ENCODE measurements around the gene BLNK.
"Not testable (repeated sequence)": the region's sequence is repeated elsewhere in the genome, so short reads cannot be mapped to it uniquely, and the experiment has no call there.

BLNK gene

DNA sequence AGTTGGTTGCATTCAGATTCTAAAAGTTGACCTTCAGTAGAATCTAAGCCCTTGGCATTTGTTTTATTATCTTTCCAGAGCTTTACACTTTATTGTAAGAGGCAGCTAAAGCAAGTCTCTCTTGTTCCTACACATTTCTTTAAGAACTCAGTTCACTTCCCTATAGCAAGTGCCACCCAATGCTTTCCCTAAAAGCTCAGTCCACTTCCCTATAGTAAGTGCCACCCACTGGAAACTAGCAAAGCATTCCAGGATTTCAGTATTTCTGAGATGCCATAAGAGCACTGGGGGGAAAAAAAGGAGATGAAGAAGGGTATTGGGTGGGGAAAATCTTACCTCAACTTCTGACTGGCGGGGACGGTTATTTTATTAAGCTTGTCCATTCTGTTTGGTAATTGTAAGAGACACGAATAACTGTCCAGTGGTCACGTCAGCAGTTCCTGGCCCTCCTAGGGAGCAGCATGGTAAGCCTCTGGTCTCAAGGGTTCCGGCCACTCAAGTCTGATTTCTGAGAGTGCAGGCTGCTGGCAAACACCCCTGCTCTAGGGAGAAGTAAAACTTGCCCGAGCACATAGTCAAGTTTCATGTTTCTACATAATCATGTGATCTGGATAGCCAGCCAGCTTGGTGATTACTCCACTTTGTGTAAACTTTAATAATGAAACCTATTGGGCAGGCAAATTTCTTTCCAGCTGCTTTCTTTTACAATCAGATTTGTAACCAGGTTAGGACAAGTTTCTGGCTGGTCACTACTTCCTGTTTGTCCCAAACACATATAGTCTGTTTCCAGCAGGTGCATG is at the start of gene BLNK:
Gene BLNK, minus strand, starts transcription at position 554 of the 800 bp plus-strand sequence. Its CDS starts 171 bp downstream, at position 383.
- no peak for DNase-seq

DNA sequence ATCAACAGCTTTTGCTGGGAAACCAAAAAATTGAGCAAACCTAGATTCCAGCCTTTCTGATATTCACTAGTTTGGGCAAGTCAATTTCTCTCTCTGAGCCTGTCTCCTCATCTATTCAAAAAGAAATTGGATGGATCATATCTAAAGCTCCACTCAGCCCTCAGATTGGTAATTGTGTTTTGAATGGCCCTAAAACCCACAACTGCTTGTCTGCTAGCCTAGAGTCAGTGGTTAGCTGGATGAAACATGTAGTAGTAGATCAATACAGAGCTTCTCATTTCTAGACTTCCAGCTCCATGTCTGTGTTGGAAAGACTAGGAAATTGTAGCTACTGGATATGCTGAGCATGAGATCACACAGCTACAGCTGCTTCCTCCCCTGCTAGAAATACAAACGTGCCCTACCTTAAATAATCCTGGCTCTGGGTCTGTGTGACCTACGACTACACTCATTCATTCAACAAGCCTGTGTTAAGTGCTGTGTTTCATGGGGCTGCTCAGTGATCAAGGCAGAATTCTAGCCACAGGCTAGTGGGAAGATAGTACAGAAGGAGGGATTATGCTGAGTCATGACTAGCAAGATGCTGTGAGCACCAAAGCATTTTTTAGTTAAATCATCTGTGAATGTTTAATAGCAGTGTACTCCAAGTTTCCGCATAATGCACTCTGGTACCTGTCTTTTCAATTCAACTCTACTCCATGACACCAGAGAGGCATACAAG is 48.5 kb upstream of the BLNK start:
- no peak for DNase-seq

DNA sequence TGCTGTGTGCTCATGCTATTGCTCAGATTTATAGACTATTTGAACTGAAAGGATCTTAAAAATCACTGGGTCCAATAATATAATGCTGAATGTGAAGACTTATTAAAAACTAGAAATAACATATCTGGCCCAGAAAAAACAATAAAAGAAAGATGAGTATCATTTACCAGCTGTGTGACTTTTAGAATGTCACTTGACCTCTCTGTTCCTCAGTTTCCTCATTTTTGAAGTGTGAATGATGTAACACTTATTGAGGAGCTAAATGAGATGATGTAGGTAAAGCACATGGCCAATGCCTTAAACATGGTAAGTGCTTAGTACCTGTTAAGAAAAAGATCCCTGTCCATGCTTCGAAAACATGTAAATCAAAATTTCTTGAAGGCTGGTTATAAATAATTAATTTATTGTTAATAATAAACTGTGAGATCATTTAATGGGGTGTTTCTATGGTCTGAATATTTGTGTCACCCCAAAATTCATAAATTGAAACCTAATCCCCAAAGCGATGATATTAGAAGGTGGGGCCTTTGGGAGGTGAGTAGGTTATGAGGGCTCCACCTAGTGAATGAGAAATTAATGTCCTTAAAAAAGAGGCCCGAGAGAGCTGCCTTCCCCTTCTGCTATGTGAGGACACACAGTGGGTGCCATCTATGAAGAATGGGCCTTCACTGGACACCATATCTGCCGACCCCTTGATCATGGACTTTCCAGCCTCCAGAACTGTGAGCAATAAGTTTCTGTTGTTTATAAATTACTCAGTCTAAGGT is 45.9 kb upstream of the BLNK start:
- DNase-seq, result no peak

DNA sequence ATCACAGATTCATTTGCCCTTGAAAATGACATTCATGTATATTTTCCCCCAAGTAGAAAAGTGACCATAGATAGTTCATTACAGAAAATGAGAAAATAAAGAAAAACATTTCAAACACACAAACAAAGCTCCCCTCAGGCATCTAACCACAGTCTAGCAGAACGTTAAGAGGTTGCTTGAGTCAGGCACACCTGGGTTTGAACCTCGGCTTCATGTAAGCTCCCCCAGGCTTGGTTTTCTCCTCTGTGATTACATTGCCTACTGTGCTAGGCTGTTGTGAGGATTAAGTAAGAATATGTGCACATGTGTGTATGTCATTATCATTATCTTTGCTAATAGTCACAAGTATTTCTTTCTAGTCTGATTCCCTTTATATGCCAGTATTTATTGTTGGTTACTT is 42.0 kb upstream of the BLNK start:
- DNase-seq, result no peak

DNA sequence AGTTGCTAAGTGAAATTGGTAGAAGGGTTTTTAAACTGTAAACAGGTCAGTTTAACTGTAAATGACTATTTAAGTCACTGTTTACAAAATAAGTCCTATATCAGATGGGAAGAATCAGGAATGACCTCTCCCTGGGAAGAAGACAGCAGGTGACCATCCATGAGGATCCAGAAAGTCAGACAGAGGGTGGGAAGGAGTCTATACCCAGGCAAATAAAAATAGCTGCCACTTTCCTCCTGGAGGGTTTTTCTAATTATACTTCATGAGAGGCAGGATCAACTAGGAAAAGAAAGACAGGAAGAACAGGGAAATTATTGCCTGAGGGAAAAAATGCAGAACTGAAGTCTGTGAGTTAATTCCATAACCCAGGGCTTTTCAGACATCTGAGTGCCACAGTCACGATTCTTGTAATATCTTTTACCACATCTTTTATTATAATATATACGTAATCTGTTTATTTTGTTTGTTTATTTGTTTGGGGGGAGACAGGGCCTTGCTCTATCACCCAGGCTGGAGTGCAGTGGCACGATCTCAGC is 39.9 kb upstream of the BLNK start:
- no peak for DNase-seq

DNA sequence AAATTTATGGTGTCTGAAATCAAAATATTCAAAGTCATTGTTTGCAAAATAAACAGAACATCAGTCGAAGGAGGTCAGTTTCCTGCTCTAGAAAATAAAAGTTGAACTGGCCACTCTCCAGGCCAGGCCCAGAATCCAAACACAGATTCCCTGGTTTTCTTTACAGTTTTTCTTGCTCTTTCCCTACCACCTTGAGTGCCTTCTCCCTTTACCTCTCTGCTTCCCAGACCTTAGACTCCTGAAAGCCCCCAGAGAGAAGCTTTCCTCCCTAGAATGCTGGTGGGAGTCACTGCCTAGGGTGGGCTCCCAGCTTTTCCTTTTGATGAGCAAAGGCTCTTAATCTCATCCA is 38.9 kb upstream of the BLNK start:
- no peak for DNase-seq

DNA sequence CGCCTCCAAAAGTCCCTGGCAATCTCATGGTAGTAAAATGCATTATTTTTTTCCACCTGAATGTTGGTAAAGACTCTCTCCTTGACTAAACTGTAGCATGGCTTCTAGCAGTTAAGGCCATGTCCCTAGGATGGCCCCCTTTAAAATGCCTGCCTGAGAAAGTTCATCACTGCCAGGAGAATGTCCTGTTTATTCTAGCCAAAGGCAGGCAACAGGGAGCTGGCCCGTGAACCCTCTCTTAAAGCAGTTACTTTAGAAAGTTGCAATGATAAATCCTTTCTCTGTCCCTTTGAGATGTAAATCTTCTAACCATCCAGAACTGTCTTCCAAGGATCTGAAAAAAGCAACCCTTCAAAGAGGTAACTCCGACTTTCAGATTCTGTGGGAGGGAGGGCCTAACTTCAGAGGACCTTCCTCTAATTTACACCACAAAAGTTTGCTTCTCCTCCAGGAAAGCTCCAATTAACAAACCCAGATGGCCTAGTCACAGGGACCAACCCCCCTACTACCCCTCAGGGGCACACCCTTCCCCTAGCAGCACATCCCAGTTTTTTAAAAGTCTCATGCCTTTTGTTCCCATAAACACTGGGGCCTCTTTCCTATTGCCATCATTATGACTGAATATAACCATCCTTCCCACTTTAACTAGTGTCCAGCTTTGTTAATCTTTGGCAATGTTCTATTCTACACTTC is 38.4 kb upstream of the BLNK start:
- DNase-seq, result no peak

DNA sequence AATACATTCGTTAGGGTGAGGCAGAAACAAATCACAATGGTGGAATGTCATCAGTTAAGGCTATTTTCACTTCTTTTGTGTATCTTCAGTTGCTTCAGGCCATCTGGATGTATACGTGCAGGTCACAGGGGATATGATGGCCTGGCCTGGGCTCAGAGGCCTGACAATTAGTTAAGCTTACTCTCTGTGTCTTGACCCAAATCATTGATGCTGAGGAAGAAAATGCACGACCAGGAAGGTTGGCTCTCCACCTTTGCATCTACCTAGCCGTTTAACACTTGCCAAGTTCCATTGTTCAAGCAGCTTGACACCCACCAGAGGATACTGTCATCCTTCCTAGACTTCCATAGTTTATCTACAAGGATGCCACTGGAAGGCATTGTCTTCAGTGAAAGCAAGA is 37.5 kb upstream of the BLNK start:
- DNase-seq, result not testable (repeated sequence)

DNA sequence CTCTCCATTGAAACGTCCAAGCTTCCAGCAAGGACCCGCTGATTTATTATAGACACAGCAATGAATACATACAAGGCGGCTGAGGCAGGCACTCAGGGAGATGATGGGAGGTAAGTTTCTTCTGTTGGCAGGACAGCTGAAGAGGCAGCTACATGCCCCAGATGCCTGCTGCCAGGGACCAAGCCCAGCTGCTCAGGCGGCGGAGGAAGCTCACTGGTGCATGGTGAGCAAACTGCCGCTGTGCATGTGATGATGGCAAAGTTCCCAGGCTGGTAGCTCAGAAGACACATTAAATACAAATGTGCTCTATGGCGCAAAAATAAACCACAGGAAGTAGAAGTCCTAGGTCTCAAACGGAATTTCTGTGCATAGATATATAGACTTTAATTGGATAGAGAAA is 35.1 kb upstream of the BLNK start:
- DNase-seq, result peak; percentile 21

DNA sequence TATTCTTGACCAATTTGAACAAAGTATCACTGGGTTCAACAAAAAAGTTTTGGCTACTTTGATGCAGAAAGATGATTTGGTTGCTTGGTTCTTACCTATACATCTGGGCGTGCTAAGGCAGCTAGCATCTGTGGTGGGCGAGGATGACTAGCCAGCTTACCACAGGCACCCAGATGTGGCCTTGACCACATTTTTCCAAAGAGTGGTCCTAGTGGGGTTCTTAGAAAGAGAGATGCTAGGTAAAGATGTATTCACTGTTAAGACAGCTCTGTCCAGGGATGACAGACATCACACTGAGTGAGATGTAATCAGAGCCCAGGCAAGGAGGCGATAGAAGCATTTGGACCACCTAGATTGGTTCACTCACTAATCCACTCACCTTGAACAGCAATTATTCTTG is 33.6 kb upstream of the BLNK start:
- DNase-seq, result no peak

DNA sequence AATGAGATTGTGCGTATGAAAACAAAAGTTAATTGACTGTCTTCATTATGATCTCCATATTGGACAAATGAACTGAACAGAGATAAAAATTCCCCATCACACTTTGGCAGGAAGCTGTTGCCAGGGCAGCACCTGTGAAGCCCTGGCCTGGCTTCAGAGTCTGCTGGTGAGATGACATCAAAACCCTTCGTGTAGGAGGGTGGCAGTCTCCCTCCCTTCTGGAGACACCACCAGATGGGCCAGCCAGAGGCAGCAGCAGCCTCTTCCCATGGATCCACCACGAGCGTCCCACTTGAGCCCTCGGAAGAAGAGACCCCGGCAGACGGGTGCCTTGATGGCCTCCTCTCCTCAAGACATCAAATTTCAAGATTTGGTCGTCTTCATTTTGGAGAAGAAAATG is 32.9 kb upstream of the BLNK start, which contains the start of gene DNTT:
Gene DNTT, plus strand, starts transcription at position 205 of the 400 bp plus-strand sequence. Its CDS starts 64 bp downstream, at position 269.
- no peak for DNase-seq

DNA sequence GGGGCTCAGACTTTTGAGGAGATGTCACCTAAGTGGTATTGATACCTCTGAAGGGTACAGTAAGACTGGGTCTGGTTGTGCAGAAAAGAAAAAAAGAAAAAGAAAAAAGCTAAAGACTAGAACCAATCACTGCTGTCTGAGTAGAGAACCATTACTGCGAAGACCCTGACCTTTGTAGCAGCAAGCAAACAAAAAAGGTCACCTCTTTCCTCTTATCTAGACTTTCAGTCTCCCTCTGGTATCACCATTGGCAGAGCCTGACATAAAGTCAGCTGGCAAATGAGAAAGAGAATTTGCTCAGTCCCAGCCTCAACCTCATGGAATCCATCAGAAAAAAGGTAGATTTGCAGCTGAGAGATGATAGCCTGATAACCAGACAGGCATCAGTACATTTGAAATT is 30.2 kb upstream of the BLNK start:
- DNase-seq, result no peak

DNA sequence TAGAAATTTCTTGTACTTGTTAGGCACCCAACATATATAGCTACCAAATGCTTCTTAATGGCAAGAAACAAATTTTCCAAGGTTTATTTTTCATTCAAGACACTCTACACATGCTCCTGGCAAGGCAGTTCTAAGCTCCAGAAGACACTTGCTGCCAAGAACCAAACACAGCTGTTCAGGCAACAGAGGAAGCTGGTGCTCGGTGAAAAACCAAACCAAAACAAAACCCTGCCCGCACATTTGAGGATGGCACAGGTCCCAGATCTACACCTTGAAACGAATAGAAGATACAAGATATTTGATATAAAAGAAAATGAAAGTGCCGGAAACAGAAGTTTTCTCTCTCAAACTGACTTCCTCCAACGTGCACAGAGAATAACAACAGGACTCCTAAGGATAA is 28.0 kb upstream of the BLNK start:
- DNase-seq, result no peak

DNA sequence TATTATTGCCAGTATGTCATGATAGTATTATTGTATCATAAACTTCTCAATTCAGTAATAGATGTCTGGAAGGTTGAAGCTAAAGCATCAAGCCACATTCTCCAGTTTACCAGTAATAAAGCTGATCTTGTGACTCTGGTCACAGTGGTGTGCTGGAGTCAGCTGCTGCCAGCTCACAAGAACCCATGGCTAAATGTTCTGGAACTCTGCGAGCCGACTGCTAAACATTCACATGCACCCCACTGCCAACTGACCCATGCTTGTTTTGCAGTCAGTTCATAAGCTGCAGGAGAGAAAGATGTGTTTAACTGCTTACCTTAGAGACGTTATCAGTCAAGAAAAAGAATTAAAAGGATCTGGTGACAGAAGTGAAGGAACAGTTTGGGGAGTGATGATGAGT is 27.0 kb upstream of the BLNK start:
- no peak for DNase-seq

DNA sequence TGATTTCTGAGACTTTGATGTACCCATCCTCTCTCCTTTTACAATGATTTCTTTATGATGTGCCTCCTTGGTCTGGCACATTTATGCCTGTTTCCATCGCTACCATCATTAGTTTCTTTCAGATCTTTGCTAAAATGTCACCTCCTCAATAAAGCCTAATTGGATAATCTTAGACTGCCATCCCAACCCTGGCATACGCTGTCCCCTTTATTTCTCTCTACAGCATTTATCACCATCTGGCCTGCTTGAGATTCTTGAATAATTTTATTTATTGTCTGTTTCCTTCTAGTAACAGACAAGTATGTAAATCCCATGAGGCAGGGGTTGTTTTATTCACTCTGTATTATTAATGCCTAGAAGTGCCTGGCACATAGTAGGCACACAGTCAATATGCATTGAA is 26.1 kb upstream of the BLNK start:
- no peak for DNase-seq

DNA sequence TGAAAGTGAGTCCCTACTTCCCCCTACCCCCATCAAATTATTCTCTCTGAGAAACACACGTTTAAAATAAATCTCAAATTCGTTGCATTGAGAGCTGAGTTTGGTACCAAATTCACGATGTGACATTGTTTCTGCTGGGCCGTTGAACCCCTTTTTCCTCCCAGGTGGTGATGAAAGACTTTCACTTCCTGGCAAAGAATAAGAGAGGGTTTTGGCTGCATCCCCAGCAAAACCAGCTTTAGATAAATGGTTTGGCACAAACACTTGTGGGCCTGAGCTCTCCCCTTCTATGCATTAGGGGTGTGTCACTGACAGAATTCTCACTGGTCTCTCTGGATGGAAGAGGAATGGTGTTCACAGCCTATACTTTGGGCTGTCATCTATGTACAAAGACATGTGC is 24.1 kb upstream of the BLNK start:
- no peak for DNase-seq

DNA sequence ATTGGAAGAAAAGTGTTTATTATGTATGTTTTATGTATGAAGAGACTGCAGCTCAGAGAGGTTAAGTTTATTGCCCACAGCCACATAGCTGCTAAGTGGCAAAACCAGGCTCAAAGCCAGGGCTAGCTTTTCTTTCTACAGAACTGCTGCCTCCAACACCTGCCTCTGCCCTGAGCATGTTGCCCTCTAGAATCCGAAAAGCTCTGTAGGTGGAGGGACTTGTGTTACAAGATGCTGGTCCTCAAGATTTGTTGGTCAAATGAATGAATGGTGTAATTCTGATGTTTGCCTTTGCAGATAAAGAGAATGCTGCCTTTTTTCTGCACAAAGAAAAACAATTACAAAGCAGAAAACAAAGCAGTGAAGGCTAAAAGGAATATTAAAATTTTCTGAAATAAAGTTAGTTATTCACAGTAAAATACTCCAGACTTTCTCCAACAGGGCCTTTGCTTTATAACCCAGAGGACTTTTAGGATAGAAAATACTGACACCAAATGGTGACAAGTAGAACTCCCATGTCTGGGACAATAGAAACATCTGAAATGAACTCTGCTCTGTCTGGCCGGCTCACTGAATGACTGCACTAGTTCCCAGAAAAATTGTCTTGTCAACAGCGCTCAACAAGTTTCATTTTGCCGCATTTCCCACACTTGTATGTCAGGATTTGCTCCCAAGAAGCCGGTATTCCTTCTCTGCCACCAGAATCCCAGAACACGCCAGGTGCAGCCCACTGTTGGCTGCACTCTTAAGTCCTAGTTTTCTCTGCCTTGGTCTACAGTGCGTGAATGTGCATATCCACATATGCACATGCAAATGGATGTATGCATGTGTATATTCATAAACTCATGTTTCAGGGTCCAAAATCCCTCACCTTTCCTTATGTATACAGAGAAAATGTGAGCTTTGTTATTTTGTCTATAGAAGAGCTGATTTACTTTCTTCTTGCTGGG is 21.9 kb upstream of the BLNK start:
- DNase-seq, result no peak

DNA sequence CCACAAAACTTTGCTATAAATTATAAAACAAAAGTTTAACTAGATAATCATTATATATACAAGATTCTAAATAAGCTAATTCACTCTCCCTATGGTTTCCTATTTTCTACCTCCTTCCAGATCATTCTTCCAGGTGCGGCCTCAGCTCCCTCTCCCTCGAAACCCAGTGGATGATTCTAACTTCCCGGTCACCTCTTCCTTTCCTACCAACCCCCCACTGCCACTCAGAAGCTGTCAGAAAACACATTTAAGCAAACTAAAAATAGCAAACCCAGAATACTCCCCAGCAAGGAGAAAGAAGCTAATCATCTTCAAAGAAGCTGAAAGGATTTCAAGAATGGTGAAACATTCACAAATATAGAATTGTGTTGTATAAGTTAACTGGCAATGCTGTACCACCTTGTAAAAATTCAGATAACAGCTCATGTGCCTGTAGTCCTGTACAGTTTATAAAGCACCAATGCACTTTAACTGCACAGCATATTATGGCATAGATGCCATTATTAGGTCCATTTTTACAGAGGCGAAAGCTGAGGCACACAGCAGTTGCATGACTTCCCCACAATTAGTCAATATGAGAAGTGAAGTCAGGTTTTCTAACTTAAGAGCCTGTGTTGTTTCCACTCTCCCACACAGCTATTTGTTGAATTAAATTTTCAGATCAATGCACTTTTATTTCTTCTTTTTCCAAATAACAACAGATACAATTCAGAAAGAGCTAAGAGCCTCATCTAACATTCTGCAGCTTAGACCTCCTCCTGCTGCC is 19.2 kb upstream of the BLNK start:
- no peak for DNase-seq

DNA sequence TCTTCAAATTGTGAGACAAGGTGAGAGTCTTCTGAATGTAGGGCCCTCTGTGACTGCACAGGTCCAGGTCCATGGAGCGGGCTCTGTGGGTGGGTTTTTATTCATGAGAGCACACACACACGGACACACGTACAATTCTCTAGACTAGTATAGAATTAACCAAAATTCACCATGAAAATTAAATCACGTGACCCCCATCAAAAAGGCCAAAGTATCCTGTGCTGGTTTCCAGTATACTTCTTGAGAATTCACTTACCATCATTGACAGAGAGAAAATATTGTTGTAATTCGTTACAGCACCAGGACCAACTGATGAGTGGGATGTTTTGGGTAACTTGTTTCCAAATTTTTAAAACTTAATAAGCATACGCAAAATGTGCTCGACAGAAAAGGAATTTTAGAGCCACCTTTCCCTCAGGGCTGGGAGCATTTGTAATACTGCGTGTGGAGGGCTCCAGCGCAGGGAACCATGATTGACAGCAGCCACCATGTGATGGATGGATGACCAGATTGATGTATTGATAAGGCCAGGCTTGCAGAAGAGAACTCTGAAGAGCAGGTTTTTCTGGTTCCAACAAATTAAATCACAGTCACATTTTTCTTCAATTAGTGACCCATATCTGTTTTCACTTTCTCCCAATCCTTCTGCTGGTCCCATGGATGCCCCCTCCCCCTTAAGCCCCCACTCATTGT is 18.0 kb upstream of the BLNK start:
- no peak for DNase-seq

DNA sequence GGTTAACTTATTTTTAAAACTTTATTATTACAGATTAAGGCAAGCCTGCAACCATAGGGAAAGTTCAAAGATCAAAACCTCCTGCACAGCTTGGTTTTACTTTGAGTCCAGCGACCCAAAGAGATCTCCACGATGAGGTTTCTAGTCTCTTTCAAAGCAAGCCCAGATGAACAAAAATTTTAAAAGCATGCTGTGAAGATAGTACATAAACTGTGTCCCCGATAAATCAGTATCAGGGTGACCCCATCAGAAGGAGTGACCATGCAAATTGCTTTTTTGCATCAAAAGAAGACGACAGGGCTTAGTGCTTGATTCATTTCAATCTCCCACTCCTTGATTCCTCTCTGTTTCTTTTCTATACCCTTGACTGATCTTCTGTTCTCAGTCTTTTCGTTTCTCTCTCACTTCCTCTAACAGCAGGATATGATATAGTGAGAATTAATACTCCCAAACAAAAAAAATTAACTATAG is 16.8 kb upstream of the BLNK start:
- no peak for DNase-seq
